Prostate gland (tissue), 2 donors: Measurements from ENCODE around the gene AMOTL1. TPM values are rescaled to one million over a fixed set of nuclear protein-coding genes. Genes with fewer than 3 reads are reported as not detected.

ENCODE experiments used
- DNase-seq: peaks from one replicate; pipeline ENCODE4 v3.0.0-alpha.2; 2019; ENCODE audit warnings: low spot score
- H3K27ac ChIP-seq, 2 donors: fragments of 200-600 bp; sonication (generic); 2 replicates each; pipeline ENCODE4 v1.5.1; 2017 to 2019
- H3K27me3 ChIP-seq: fragments of 200-600 bp; sonication (generic); replicated peaks from 2 replicates; pipeline ENCODE4 v1.5.1; 2019; ENCODE audit not compliant: insufficient read depth
- H3K36me3 ChIP-seq, 2 donors: fragments of 200-600 bp; sonication (generic); 1 replicate in 1 of 2; 2 replicates in 1 of 2; pipeline versions ENCODE4 v1.5.1 to v1.8.1; 2017 to 2019
- H3K4me1 ChIP-seq: fragments of 200-600 bp; sonication (generic); replicated peaks from 2 replicates; pipeline ENCODE4 v1.5.1; 2019
- H3K4me3 ChIP-seq, 2 donors: fragments of 200-600 bp; sonication (generic); 2 replicates each; pipeline ENCODE4 v1.5.1; 2017 to 2019
- H3K9me3 ChIP-seq: fragments of 200-600 bp; sonication (generic); 2 replicates; pipeline ENCODE4 v1.5.1; 2017
- POLR2A ChIP-seq: fragments of 450-650 bp; IDR thresholded peaks from one replicate; pipeline ENCODE4 v1.6.1; 2016; ENCODE audit warnings: antibody characterized with exemption, mild to moderate bottlenecking
- POLR2AphosphoS5 ChIP-seq: sonication (generic); formaldehyde crosslinking; IDR thresholded peaks from one replicate; pipeline ENCODE4 v1.6.1; 2017; ENCODE audit warnings: antibody characterized with exemption
- WGBS: methylation state at CpG from one replicate; pipeline ENCODE4 v1.1.5; 2018; 5-methylcytosine and 5-hydroxymethylcytosine counted together
- intact Hi-C: fragments of 100-400 bp; cut with DNase I; formaldehyde crosslinking; loops from one replicate; pipeline ENCODE4 v1.14.2; 2022
- total RNA-seq, 2 donors: library from RNA; depleted of rRNA; stranded (reverse); fragments of >200 nt; gene quantifications; one replicate each; pipeline ENCODE4 v1.1.0, GENCODE V29; 2016
- TF ChIP-seq, protein P1 (sequence below), 4 experiments: fragments of 200-600 bp in 2 of 4; fragments of 450-650 bp in 2 of 4; sonication (generic) in 2 of 4; IDR thresholded peaks; 1 replicate in 3 of 4; 2 replicates in 1 of 4; pipeline ENCODE4 v1.5.1; 2016 to 2019; ENCODE audit warnings: antibody characterized with exemption in 4 of 4, mild to moderate bottlenecking in 2 of 4, moderate library complexity in 2 of 4

AMOTL1 gene
- total RNA-seq, 2 donors from 2014 or later = 49.2 to 67.2 TPM

- 97% methylated on average over 2 of the region's 2 CpGs for WGBS
- intact Hi-C loops = no loop called here
These were observed 8.6 kb upstream of the AMOTL1 start for GRCh38 chr11:94759522-94759921.

DNA sequence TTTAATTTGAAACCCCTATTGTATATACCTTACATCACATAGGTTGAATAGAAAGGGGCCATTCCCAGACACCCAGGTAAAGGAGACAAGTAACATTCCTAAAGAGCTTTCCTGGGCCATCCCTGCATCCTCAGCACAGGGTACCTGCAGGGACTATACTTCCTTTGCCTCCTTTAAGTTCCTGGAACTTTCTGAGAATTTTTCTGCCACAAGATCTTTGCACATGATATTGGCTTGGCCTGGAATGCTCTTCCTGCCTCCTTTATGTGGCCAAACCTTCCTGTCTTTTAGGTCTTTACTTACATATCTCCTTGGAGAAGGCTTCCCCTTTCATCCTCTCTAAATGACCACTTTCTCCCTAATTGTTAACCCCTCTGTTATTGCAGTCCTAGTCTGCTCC is 7.9 kb upstream of the AMOTL1 start:
- H3K9me3 ChIP-seq = no peaks in the 10 kb centered on the region
- intact Hi-C loops = loop anchor here (10.0 kb wide), 4 partner anchors 115 to 215 kb away; partner anchors contain the start of genes CWC15, FUT4 and KDM4D
- H3K27me3 ChIP-seq = no peaks in the 10 kb centered on the region
- no peak overlapping the region for H3K27ac ChIP-seq
- DNase-seq = no peak
- H3K4me3 ChIP-seq = no peak overlapping the region
- no peaks in the 10 kb centered on the region for H3K4me1 ChIP-seq
- TF ChIP-seq POLR2AphosphoS5 (no peak), POLR2A (no peak)
- TF ChIP-seq, protein P1, sequence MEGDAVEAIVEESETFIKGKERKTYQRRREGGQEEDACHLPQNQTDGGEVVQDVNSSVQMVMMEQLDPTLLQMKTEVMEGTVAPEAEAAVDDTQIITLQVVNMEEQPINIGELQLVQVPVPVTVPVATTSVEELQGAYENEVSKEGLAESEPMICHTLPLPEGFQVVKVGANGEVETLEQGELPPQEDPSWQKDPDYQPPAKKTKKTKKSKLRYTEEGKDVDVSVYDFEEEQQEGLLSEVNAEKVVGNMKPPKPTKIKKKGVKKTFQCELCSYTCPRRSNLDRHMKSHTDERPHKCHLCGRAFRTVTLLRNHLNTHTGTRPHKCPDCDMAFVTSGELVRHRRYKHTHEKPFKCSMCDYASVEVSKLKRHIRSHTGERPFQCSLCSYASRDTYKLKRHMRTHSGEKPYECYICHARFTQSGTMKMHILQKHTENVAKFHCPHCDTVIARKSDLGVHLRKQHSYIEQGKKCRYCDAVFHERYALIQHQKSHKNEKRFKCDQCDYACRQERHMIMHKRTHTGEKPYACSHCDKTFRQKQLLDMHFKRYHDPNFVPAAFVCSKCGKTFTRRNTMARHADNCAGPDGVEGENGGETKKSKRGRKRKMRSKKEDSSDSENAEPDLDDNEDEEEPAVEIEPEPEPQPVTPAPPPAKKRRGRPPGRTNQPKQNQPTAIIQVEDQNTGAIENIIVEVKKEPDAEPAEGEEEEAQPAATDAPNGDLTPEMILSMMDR (IDR thresholded peaks at IDR 0.05) = no peak
- H3K36me3 ChIP-seq = no peaks in the 10 kb centered on the region

More at GRCh38 chr11:94759522-94759921, 8.6 kb upstream of the AMOTL1 start:
- Histone ChIP-seq H3K4me1 (no peaks in the 10 kb centered on the region), H3K27me3 (no peaks in the 10 kb centered on the region), H3K9me3 (no peaks in the 10 kb centered on the region), H3K4me3 (no peak overlapping the region), H3K27ac (no peak overlapping the region), H3K36me3 (no peaks in the 10 kb centered on the region)
- TF ChIP-seq, protein P1 (IDR thresholded peaks at IDR 0.05) = no peak
- TF ChIP-seq POLR2A = no peak
- no peak for TF ChIP-seq POLR2AphosphoS5
- no peak for DNase-seq

DNA sequence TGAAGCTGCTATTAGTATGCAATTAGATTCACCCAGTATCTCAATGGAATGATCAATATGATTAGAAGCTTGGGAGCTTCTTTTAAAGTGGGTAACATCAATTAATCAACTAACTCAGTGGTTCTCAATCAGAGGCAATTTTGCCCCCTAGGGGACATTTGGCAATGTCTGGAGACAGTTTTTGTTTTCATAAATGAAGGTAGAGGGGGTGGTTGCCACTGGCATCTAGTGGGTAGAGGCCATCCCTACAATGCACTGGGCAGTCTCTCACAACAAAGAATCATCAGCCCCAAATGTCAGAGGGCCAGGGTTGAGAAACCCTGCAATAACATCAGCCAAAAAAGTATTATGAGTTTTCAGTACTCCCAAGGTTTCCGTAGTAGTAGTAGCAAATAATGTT is 5.9 kb upstream of the AMOTL1 start:
- Histone ChIP-seq H3K27ac (no peak overlapping the region), H3K4me1 (no peaks in the 10 kb centered on the region), H3K4me3 (no peak overlapping the region), H3K27me3 (no peaks in the 10 kb centered on the region), H3K9me3 (no peaks in the 10 kb centered on the region), H3K36me3 (no peaks in the 10 kb centered on the region)
- TF ChIP-seq POLR2A = no peak
- TF ChIP-seq, protein P1 (IDR thresholded peaks at IDR 0.05) = peak in 3 of 4 experiments; percentile 18 to 43 (median 33)
- TF ChIP-seq POLR2AphosphoS5 = no peak
- intact Hi-C loops = loop anchor here (10.0 kb wide), 4 partner anchors 113 to 217 kb away; partner anchors contain the start of genes CWC15, FUT4 and KDM4D
- DNase-seq = no peak
- WGBS = 86% methylated on average over 1 of the region's 1 CpG

GRCh38 chr11:94762995-94763394 is 5.2 kb upstream of the AMOTL1 start:
- H3K4me3 ChIP-seq = no peak overlapping the region
- H3K9me3 ChIP-seq = no peaks in the 10 kb centered on the region
- intact Hi-C loops = loop anchor here (10.0 kb wide), 4 partner anchors 112 to 218 kb away; partner anchors contain the start of genes CWC15, FUT4 and KDM4D
- no peaks in the 10 kb centered on the region for H3K27me3 ChIP-seq
- no peak overlapping the region for H3K27ac ChIP-seq
- no peaks in the 10 kb centered on the region for H3K36me3 ChIP-seq
- DNase-seq = no peak
- WGBS = 90% methylated on average over 2 of the region's 2 CpGs
- TF ChIP-seq, protein P1 (IDR thresholded peaks at IDR 0.05) = no peak
- no peak for TF ChIP-seq POLR2AphosphoS5
- TF ChIP-seq POLR2A = no peak
- H3K4me1 ChIP-seq = no peaks in the 10 kb centered on the region

DNA sequence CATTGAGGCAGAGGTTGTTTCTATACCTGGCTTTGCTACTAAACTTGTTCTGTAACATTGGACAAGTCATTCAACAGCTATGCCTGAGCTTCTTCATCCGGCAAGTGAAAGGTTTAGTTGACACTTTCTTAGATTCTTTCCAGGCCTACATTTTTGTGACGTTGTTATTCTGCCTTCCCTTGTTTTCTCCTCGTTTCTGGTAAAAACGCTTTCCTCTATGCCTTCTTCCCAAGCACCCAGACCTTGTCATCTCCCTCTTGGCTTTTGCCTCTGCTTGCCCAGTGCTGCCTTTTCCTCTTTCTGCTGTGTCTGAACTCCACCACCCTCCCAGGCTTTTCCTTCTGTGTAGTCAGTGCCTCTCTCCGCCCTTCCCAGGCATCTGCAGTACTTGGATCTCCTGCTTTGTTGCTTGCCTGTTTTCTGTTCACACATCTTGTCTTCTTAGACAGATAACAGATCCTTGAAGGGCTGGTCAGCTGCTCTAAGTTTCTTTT is 1.4 kb upstream of the AMOTL1 start:
- no peaks in the 10 kb centered on the region for H3K36me3 ChIP-seq
- H3K4me3 ChIP-seq = no peak overlapping the region
- peaks cover 4% of the 10 kb centered on the region for H3K4me1 ChIP-seq
- TF ChIP-seq, protein P1 (IDR thresholded peaks at IDR 0.05) = no peak
- TF ChIP-seq POLR2AphosphoS5 (no peak), POLR2A (no peak)
- no peaks in the 10 kb centered on the region for H3K9me3 ChIP-seq
- peak overlapping the region; percentile 92 to 94 for H3K27ac ChIP-seq
- no peaks in the 10 kb centered on the region for H3K27me3 ChIP-seq
- 48% methylated on average over 5 of the region's 5 CpGs for whole genome bisulfite sequencing
- intact Hi-C loops = loop anchor here (10.0 kb wide), 4 partner anchors 108 to 222 kb away; partner anchors contain the start of genes CWC15, FUT4 and KDM4D
- DNase-seq = no peak
